T-helper 2 cell treated with Interferon-gamma antibody and Interleukin-4, amounts not matched to agents 100 ng/mL and 5 ng/mL, for 36 hours (primary cell): ENCODE measurements around the gene SIGLEC7. TPM values are rescaled to one million over a fixed set of nuclear protein-coding genes. Genes with fewer than 3 reads are reported as not detected.
"Not testable (repeated sequence)": the region's sequence is repeated elsewhere in the genome, so short reads cannot be mapped to it uniquely, and the experiment has no call there.

Experiments used
- intact Hi-C: fragments of 100-400 bp; cut with micrococcal nuclease; formaldehyde crosslinking; loops from one replicate; pipeline ENCODE4 v1.15.1; 2023
- total RNA-seq: library from RNA; stranded (reverse); gene quantifications from 2 replicates; pipeline ENCODE4 v1.2.3, GENCODE V29; 2022

Gene SIGLEC7
- total RNA-seq, 1 donor from 2014 or later: not detected

GRCh38 chr19:51136851-51137551 is 5.1 kb upstream of the SIGLEC7 start:
- intact Hi-C loops: no loop called here

GRCh38 chr19:51137792-51138425 is 4.2 kb upstream of the SIGLEC7 start:
- intact Hi-C loops: no loop called here

GRCh38 chr19:51138549-51138979 is 3.5 kb upstream of the SIGLEC7 start:
- intact Hi-C loops: no loop called here

GRCh38 chr19:51139299-51140014 is 2.6 kb upstream of the SIGLEC7 start:
- intact Hi-C loops: no loop called here

GRCh38 chr19:51140441-51140840 is 1.7 kb upstream of the SIGLEC7 start:
- intact Hi-C loops: no loop called here

GRCh38 chr19:51141181-51141580 is 920 bp upstream of the SIGLEC7 start:
- intact Hi-C loops: no loop called here

GRCh38 chr19:51142809-51143475 is 841 bp downstream of the SIGLEC7 start:
- intact Hi-C loops: not testable (repeated sequence)

GRCh38 chr19:51143486-51143885 is 1.4 kb downstream of the SIGLEC7 start:
- intact Hi-C loops: no loop called here

GRCh38 chr19:51144482-51145045 is 2.5 kb downstream of the SIGLEC7 start:
- intact Hi-C loops: no loop called here

- intact Hi-C loops: no loop called here
These were observed 3.9 kb downstream of the SIGLEC7 start for GRCh38 chr19:51145916-51146493.

GRCh38 chr19:51146751-51147150 is 4.7 kb downstream of the SIGLEC7 start:
- intact Hi-C loops: no loop called here

GRCh38 chr19:51147663-51148062 is 5.6 kb downstream of the SIGLEC7 start:
- intact Hi-C loops: no loop called here

- intact Hi-C loops: no loop called here
These were observed 6.5 kb downstream of the SIGLEC7 start for GRCh38 chr19:51148580-51148979.

GRCh38 chr19:51150627-51151026 is 8.5 kb downstream of the SIGLEC7 start:
- intact Hi-C loops: no loop called here

GRCh38 chr19:51156710-51157109 is 14.6 kb downstream of the SIGLEC7 start:
- intact Hi-C loops: no loop called here

GRCh38 chr19:51157265-51157664 is 15.2 kb downstream of the SIGLEC7 start:
- intact Hi-C loops: no loop called here

- intact Hi-C loops: loop anchor here (1.0 kb wide), 2 partner anchors 101 to 169 kb away; no protein-coding TSS in a partner anchor
These were observed 16.5 kb downstream of the SIGLEC7 start for GRCh38 chr19:51158474-51159129.

- intact Hi-C loops: loop anchor here (10.0 kb wide), 1 partner anchor 285 kb away; no protein-coding TSS in a partner anchor
These were observed 17.6 kb downstream of the SIGLEC7 start for GRCh38 chr19:51159656-51160055.

GRCh38 chr19:51161266-51161665 is 19.2 kb downstream of the SIGLEC7 start:
- intact Hi-C loops: loop anchor here (10.0 kb wide), 1 partner anchor 284 kb away; no protein-coding TSS in a partner anchor

- intact Hi-C loops: loop anchor here (10.0 kb wide), 1 partner anchor 283 kb away; no protein-coding TSS in a partner anchor
These were observed 19.9 kb downstream of the SIGLEC7 start for GRCh38 chr19:51161867-51162496.
